IgD-negative memory B cell (primary cell): ENCODE measurements around the gene VRK3. TPM values are rescaled to one million over a fixed set of nuclear protein-coding genes. Genes with fewer than 3 reads are reported as not detected.

Experiments used
- H3K27ac Mint-ChIP-seq, 3 donors: one replicate each; pipeline ENCODE4 v1.8.0; 2020 to 2022; ENCODE audit warnings: mild to moderate bottlenecking in 3 of 3, mixed read lengths in 3 of 3, moderate library complexity in 1 of 3
- H3K27me3 Mint-ChIP-seq: one replicate; pipeline ENCODE4 v1.8.0; 2021; ENCODE audit warnings: mixed read lengths
- H3K36me3 Mint-ChIP-seq: one replicate; pipeline ENCODE4 v1.8.0; 2020; ENCODE audit warnings: mild to moderate bottlenecking, mixed read lengths
- H3K4me1 Mint-ChIP-seq, 3 donors: one replicate each; pipeline ENCODE4 v1.8.0; 2020 to 2022; ENCODE audit warnings: mixed read lengths in 3 of 3, mild to moderate bottlenecking in 1 of 3
- H3K4me3 Mint-ChIP-seq, 4 donors: one replicate each; pipeline ENCODE4 v1.8.0; 2020 to 2022; ENCODE audit warnings: mild to moderate bottlenecking in 4 of 4, mixed read lengths in 4 of 4, moderate library complexity in 3 of 4
- H3K9me3 Mint-ChIP-seq, 3 donors: one replicate each; pipeline ENCODE4 v1.8.0; 2020 to 2021; ENCODE audit warnings: mixed read lengths in 3 of 3, mild to moderate bottlenecking in 1 of 3
- polyA plus RNA-seq: library from polyadenylated mRNA; unstranded; fragments of 300-500 nt; fragmentation: Illumina TruSeq; gene quantifications from one replicate; pipeline ENCODE4 v1.2.3, GENCODE V29; 2021

Gene VRK3
- polyA plus RNA-seq, 1 donor from 2014 or later = 87.5 TPM

DNA sequence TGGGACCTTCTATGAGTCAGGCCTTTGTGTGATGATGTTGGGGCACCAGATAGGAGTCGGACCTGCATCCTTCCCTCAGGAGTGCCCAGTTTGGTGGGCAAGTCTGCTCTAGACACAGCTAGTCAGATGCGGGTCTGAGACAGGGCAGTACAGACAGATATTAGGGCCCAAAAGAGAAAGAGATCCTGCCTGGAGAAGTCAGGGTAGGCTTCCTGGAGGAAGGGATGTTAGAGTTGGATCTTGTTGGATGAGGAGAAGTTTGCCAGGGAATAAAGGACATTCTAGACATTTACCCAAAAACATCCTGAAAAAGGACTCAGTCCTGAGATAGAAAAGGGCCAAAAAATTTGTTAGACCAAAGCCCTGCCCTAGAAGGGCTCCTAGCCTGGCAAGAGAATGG is 17.2 kb downstream of the VRK3 start:
- Mint-ChIP-seq H3K9me3 (no peaks in the 10 kb centered on the region), H3K4me3 (no peak overlapping the region), H3K36me3 (no peaks in the 10 kb centered on the region), H3K4me1 (peaks cover 0 to 4% (median 1%) of the 10 kb centered on the region in 3 donors), H3K27me3 (no peaks in the 10 kb centered on the region), H3K27ac (no peak overlapping the region)

DNA sequence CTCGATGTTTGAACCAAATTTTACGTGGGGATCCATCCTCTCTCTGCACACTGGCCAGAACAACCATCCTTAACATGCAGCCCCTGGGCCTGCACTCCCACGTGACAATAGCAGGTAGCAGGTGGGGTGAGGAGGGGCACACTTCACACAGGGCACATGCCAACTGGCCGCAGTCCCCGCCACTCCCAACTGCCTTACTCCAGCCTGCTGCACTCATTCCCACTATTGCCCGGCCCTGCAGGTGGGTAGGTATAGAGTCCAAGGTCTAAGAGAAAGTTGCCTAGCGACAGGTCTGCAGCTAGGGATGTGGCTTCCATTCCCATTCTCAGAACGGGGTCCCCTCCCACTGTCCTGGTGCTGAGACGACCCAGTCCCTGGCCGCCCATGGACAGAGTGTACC is 18.0 kb downstream of the VRK3 start:
- Mint-ChIP-seq H3K36me3 (no peaks in the 10 kb centered on the region), H3K4me1 (peaks cover 0 to 4% (median 1%) of the 10 kb centered on the region in 3 donors), H3K27ac (no peak overlapping the region), H3K4me3 (peak overlapping the region in 1 of 4 donors; percentile 2), H3K27me3 (no peaks in the 10 kb centered on the region), H3K9me3 (no peaks in the 10 kb centered on the region)

DNA sequence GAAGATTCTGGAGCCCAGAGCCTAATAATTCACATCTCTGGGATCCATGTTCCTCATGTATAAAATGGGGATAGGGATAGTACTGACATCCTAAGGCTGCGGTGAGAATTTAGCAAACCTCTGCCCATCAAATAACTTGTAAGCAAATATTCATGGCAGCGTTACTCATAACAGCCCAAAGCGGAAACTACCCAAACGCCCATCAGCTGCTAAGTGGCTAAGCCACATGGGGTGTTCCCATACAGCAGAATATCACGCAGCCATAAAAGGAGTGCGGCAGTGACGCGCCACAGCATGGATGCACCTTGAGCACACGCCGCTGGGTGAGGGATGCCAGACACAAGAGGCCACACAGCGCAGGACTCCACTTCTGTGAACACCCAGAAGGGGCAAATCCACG is 19.7 kb downstream of the VRK3 start:
- no peak overlapping the region for H3K27ac Mint-ChIP-seq
- H3K9me3 Mint-ChIP-seq = no peaks in the 10 kb centered on the region
- no peak overlapping the region for H3K4me3 Mint-ChIP-seq
- H3K27me3 Mint-ChIP-seq = no peaks in the 10 kb centered on the region
- H3K36me3 Mint-ChIP-seq = no peaks in the 10 kb centered on the region
- H3K4me1 Mint-ChIP-seq = peaks cover 0 to 3% (median 1%) of the 10 kb centered on the region in 3 donors

DNA sequence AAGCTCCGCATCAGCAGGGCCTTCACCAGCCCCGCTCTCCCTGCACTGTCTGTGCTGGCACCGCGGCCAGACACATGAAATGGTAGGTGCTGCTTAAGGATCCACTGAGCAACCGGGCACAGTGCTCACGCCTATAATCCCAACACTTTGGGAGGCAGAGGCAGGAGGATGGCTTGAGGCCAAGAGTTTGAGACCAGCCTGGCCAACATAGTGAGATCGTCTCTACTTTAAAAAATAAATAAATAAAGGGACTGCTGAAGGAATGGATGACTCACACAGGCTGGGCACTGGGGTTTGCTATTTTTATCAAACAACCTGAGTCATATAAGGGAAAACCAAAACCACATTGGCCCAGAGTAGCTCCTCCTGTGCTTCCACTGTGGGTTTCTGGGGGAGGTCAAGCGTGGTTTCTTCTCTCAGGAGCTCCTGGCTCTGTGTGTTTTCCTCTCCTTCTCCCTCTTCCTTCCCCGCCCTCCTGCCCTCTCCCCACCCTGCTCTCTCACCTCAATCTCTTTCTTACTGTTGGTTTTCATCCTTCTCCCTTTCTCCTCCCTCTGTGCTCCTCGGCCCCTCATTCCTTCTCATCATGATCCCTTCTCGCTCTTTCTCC is 21.3 kb downstream of the VRK3 start:
- Mint-ChIP-seq H3K27me3 (no peaks in the 10 kb centered on the region), H3K36me3 (no peaks in the 10 kb centered on the region), H3K27ac (no peak overlapping the region), H3K9me3 (no peaks in the 10 kb centered on the region), H3K4me3 (no peak overlapping the region), H3K4me1 (peaks cover 0 to 3% (median 1%) of the 10 kb centered on the region in 3 donors)

DNA sequence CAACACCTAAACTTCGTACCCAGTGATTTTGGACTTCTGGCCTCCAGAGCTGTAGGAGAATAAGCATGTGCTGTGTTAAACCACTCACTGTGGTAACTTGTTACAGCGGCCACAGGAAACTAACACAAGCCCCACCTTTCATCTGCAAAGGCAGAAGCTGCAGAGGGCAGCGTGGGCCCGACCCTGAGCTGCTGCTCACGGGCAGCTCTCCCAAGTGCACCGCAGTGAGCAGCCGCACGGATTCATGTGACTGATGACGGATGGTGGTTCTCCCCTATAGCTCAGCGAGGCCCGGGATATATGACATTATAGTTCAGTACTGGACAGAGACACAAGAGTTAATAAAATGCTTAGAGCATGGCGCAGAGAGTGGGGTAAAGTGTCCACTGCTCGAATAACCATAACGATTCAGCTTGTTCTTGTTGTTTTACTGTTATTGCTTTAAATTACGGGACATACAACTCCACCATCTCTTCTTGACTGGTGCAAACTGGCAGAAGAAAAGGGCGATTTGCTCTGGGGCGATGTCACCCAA is 21.9 kb downstream of the VRK3 start:
- H3K4me1 Mint-ChIP-seq = peaks cover 0 to 3% (median 1%) of the 10 kb centered on the region in 3 donors
- no peaks in the 10 kb centered on the region for H3K9me3 Mint-ChIP-seq
- no peak overlapping the region for H3K27ac Mint-ChIP-seq
- H3K36me3 Mint-ChIP-seq = no peaks in the 10 kb centered on the region
- H3K27me3 Mint-ChIP-seq = no peaks in the 10 kb centered on the region
- no peak overlapping the region for H3K4me3 Mint-ChIP-seq

DNA sequence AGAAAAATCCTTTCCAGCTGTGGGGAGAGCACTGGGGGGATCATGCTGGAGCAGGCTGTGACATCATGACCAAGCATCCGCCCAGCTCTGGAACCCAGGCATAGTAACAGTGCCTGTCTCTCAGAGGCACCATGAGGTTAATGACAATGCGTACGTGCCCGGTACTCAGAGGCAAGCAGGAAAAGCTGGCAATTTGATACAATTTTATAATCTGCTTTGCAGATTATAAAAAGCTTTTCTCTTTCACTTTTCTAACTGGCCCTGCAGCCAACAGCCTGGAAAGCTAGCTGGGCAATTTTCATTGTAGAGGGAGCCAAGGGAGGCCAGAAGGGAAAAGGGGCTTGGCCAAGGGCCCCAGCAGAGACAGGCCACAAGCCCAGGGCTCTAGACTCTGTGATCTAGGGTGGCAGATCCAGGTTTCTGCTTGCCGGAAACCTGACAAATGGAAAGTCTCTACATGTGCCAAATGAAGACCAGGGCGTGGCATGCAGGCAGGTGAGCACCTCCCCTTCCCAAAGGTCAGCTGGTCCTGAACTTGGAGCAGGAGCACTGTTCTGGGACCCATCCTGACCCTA is 22.7 kb downstream of the VRK3 start:
- Mint-ChIP-seq H3K27me3 (no peaks in the 10 kb centered on the region), H3K9me3 (no peaks in the 10 kb centered on the region), H3K4me3 (no peak overlapping the region), H3K36me3 (no peaks in the 10 kb centered on the region), H3K27ac (no peak overlapping the region), H3K4me1 (peaks cover 0 to 3% (median 1%) of the 10 kb centered on the region in 3 donors)

DNA sequence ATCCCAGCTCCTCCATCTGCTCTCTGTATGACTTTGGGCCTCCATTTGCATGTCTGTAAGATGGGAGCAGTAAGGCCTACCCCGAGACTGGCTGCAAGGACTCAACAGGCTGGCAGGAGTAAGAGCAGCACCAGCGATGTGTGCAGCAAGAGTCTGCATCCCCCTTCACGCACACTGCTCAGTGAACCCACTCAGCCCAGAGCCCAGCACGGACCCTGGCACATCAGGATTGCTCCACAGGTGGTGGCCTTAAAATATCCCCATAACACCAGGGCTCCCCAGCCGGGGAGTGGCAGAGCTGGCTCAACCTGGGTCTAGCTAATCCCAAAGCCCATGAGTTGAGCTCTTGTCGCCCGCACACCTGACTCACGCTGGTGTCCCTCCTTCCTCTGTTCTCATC is 23.4 kb downstream of the VRK3 start:
- no peaks in the 10 kb centered on the region for H3K36me3 Mint-ChIP-seq
- H3K27me3 Mint-ChIP-seq = no peaks in the 10 kb centered on the region
- no peaks in the 10 kb centered on the region for H3K9me3 Mint-ChIP-seq
- H3K27ac Mint-ChIP-seq = no peak overlapping the region
- H3K4me1 Mint-ChIP-seq = peaks cover 0 to 3% (median 1%) of the 10 kb centered on the region in 3 donors
- no peak overlapping the region for H3K4me3 Mint-ChIP-seq

DNA sequence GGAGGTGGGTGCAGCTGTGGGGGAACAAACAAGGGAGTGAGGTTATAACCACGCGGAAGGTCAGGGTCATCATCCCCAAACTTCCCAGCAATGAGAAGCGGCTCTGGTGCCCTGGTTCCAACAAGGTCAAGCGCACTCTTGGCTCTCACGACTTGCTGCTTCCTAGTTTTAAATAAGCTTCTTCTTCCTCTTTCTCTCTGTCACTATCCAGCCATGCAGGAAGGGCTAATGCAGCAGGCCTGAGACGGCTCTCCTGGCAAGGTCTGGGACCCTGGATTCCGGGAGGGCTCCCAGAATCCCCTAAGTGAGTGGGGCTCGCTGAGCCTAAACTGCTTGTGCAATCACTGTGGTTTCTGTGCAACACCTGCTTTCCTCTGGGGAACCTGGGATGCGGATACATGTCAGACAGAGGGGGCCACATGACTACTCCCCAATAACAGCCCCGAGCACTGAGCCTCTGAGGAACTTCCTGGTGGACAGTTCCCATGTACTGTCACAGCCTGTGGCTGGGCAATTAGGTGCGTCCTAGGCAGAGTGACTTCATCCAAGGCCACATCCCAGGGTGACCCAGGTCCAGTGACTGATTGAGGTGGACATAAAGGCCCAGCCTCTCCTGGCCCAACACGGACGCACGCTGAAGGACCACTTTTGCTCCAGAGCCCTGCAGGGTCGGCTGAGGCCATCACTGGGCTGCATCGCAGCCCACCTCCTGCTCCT is 24.2 kb downstream of the VRK3 start:
- no peaks in the 10 kb centered on the region for H3K9me3 Mint-ChIP-seq
- peak overlapping the region in 1 of 3 donors; percentile 74 for H3K27ac Mint-ChIP-seq
- no peaks in the 10 kb centered on the region for H3K27me3 Mint-ChIP-seq
- H3K36me3 Mint-ChIP-seq = no peaks in the 10 kb centered on the region
- H3K4me1 Mint-ChIP-seq = peaks cover 0 to 3% (median 1%) of the 10 kb centered on the region in 3 donors
- no peak overlapping the region for H3K4me3 Mint-ChIP-seq

DNA sequence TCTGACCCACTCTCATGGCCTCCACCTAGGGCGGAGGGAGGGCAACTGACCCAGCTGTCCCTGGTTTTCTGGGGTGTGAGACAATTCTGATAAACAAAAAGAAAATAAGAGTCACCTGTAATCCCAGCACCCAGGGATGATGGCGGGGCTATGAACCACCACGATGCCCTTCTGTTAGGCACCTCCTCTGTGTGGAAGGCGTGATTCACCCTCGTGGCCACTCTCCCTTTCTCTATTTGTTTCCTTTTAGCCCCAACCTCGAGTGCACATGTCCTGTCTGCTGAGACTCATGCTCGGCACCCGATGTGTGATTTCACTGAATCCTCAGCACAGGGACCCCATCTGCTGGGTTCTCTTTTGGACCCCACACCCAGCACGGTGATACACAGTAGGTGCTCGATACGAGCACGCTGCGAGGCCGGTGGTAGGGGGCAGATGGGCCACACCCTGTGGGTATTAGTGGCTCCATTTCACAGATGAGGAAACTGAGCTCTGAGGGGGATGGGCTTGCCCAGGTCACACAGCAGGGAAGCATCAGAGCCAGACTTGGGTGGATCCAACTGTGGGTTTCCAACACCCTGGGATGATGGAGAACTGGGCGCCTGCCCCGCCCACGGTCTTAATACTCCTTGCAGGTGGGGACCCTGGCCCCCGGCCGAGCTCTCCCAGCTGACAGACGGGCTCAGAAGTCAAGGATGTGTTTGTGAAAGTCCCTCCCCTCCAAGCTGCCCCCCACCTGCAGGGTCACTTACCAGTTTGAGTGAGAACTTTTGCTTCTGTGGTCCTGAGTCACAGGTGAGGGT is 24.9 kb downstream of the VRK3 start:
- Mint-ChIP-seq H3K36me3 (peaks cover 2% of the 10 kb centered on the region), H3K27me3 (no peaks in the 10 kb centered on the region), H3K4me3 (no peak overlapping the region), H3K4me1 (peaks cover 0 to 3% (median 1%) of the 10 kb centered on the region in 3 donors), H3K9me3 (no peaks in the 10 kb centered on the region), H3K27ac (no peak overlapping the region)

DNA sequence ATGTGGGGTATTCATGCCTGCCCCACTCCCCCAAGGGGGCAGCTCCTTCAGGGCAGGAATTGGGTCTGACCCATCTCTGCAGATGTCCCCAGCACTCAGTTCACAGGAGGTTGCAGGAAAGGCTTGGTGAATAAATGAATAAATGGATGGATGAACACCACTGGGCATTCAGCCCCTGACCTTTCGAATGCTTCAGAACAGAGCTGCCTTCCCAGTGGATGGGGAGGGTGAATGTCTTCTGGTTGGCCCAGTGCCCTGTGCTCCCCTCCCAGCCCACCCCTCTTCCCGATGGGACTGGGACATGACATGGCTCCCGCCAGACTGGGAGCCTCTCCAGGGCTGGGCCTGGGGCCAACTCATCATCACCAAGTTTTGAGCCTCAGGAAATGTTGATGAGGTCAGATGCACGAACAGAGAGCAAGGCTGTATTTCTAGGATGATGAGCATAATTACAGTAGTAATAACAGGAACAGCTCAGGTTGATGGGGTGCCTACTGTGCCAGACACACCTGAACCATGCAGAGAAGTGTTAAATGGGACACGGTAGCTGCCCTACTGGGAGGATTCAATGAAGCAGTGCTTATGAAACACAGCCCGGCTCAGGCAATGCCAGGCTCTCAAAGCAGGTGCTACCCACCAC is 25.7 kb downstream of the VRK3 start:
- Mint-ChIP-seq H3K4me3 (no peak overlapping the region), H3K27ac (no peak overlapping the region), H3K27me3 (no peaks in the 10 kb centered on the region), H3K9me3 (no peaks in the 10 kb centered on the region), H3K4me1 (peaks cover 0 to 3% (median 0%) of the 10 kb centered on the region in 3 donors), H3K36me3 (peaks cover 5% of the 10 kb centered on the region)

DNA sequence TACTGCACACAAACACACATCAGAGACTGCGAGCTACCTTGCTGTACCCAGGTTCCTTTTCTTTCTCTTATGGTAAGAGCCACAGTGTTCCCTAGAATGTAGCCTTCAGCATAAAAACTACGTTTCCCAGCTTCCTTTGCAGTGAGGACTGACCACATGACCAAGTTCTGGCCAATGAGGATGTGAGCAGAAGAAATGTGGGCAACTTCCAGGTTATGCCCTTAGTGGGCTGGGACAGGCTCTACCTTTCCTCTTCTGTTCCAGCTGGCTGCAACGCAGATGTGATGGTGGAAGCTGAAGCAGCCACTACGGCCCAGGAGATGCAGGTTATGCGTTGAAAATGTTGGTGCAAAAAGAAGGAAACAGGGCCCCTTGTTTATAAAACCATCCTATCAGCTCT is 27.5 kb downstream of the VRK3 start:
- no peak overlapping the region for H3K27ac Mint-ChIP-seq
- no peaks in the 10 kb centered on the region for H3K9me3 Mint-ChIP-seq
- peaks cover 18% of the 10 kb centered on the region for H3K36me3 Mint-ChIP-seq
- H3K4me1 Mint-ChIP-seq = no peaks in the 10 kb centered on the region
- H3K4me3 Mint-ChIP-seq = no peak overlapping the region
- no peaks in the 10 kb centered on the region for H3K27me3 Mint-ChIP-seq

DNA sequence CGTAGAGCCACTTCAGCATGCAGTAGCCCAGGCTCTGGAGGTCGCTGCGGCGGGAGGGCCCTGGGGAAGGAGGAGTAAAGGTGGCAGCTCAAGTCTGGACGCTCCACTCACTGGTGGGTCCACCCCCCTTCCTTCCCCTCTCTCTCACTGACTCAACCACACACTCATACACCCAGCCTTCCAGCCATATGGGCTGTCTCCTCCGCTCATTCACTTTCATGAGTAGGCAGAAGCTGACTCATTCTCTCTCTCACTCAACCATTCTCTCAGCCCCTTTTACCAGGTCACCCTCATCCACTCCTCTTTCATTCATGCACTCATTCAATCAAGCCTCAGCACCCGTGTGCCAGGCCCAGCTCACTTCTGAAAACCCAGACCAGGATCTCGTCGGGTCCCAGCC is 36.7 kb downstream of the VRK3 start:
- H3K4me3 Mint-ChIP-seq = no peak overlapping the region
- no peak overlapping the region for H3K27ac Mint-ChIP-seq
- peaks cover 0 to 4% (median 0%) of the 10 kb centered on the region in 3 donors for H3K4me1 Mint-ChIP-seq
- peaks cover 27% of the 10 kb centered on the region for H3K36me3 Mint-ChIP-seq
- H3K27me3 Mint-ChIP-seq = no peaks in the 10 kb centered on the region
- H3K9me3 Mint-ChIP-seq = no peaks in the 10 kb centered on the region

DNA sequence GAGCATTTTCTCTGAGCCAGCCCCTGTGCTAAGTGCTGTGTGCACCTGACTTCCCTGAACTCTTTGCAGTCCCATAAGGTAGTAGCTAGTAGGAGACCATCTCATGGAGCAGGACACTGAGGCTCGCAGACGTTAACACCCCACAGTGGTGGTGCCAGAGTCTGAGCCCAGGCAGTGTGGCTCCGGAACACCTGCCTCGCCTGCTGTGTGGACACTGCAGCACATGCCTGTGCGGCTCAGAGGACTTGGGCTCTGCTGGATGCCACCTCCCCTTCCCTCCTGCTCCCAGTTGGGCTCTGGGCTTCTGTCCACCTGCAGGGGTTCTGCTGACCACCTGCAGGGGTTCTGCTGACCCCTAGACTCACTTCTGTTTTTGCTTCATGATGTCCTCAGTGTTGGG is 37.2 kb downstream of the VRK3 start:
- H3K27ac Mint-ChIP-seq = no peak overlapping the region
- H3K27me3 Mint-ChIP-seq = no peaks in the 10 kb centered on the region
- no peaks in the 10 kb centered on the region for H3K9me3 Mint-ChIP-seq
- H3K36me3 Mint-ChIP-seq = peaks cover 27% of the 10 kb centered on the region
- peaks cover 0 to 4% (median 0%) of the 10 kb centered on the region in 3 donors for H3K4me1 Mint-ChIP-seq
- no peak overlapping the region for H3K4me3 Mint-ChIP-seq

DNA sequence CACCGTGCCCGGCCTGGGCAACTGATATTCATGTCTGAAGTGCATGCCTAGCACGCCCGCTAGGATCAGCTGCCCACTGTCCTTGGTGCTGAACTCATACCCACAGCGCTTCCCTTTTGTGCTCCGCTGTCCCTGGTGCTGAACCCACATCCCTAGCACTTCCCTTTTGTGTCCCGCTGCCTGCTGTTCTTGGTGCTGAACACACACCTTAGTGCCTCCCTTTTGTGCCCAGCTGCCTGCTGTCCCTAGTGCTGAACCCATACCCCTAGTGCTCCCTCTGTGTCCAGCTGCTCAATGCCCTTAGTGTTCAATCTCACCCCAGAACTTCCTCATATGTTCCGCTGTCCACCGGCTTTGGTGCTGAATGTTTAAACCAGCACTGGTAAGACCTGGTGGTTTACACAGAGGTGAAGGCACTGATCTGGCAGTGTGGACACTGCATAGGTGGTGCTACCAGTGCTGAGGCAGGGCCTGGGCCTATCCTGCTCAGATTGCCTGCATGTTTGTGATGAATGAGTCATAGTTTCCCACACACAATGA is 37.9 kb downstream of the VRK3 start:
- peaks cover 0 to 4% (median 0%) of the 10 kb centered on the region in 3 donors for H3K4me1 Mint-ChIP-seq
- H3K4me3 Mint-ChIP-seq = no peak overlapping the region
- peaks cover 19% of the 10 kb centered on the region for H3K36me3 Mint-ChIP-seq
- H3K27ac Mint-ChIP-seq = peak overlapping the region in 2 of 3 donors; percentile 52 to 83
- no peaks in the 10 kb centered on the region for H3K27me3 Mint-ChIP-seq
- no peaks in the 10 kb centered on the region for H3K9me3 Mint-ChIP-seq
